ENCODE results near the gene AGFG2. TPM values are rescaled to one million over a fixed set of nuclear protein-coding genes. Genes with fewer than 3 reads are reported as not detected.

AGFG2 gene
- polyA plus RNA-seq, 1 experiment: 5.7 TPM

DNA sequence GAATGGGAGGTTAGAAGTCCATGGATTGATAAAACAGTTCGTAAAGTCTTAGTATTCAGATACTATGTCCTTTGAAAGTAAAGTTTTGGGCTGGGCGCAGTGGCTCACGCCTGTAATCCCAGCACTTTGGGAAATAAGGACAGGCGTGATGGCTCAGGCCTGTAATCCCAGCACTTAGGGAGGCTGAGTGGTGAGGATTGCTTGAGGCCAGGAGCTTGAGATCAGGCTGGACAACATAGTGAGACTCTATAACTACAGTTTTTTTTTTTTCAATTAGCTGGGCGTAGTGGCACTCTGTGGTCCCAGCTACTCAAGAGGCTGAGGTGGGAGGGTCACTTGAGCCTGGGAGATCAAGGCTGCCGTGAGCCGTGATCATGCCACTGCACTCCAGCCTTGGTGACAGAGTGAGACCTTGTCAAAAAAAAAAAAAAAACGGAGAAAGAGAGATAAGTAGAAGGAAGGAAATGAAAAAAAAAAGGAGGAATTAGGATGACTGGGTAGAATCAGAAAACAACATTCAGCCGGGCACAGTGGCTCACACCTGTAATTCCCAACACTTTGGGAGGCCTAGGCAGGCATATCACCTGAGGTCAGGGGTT, 25.7 kb upstream of the AGFG2 start:
- POLR2A ChIA-PET: no interaction called here
- H3K9me3 ChIP-seq (ENCODE audit: control insufficient read depth, insufficient read depth, low read length): no peaks in the 10 kb centered on the region
- CTCF ChIA-PET: no interaction called here

DNA sequence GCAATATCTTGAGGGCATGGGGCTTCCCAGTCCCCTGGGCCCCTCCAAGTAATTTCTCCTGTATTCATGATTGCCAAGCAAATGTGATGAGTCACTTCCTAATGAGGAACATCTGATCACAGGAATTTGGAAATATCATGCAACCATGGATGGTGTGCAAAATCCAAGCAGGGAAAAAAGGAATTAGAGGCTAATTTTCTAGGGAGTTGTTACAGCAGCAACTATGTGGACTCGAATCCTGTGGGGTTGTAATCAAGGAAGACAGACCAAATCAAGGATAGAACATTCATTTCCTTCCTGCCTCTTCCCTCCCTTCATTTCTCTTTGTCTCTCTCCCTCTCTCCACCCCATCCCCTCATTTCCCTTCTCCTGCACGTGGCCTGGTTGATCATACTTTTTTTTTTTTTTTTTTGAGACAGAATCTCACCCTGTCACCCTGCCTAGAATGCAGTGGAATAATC, 23.9 kb upstream of the AGFG2 start:
- Histone ChIP-seq H3K27ac (ENCODE audit: low read depth, low read length) (no peak overlapping the region), H3K27me3 (ENCODE audit: control insufficient read depth, insufficient read depth, low read length) (no peaks in the 10 kb centered on the region), H3K9me3 (ENCODE audit: control insufficient read depth, insufficient read depth, low read length) (no peaks in the 10 kb centered on the region), H3K4me3 (ENCODE audit: low read depth, low read length) (no peak overlapping the region)
- DNase-seq (ENCODE audit: low read depth, low spot score): no peak
- ChIA-PET CTCF (no interaction called here), POLR2A (no interaction called here)
- TF ChIP-seq, protein P1, sequence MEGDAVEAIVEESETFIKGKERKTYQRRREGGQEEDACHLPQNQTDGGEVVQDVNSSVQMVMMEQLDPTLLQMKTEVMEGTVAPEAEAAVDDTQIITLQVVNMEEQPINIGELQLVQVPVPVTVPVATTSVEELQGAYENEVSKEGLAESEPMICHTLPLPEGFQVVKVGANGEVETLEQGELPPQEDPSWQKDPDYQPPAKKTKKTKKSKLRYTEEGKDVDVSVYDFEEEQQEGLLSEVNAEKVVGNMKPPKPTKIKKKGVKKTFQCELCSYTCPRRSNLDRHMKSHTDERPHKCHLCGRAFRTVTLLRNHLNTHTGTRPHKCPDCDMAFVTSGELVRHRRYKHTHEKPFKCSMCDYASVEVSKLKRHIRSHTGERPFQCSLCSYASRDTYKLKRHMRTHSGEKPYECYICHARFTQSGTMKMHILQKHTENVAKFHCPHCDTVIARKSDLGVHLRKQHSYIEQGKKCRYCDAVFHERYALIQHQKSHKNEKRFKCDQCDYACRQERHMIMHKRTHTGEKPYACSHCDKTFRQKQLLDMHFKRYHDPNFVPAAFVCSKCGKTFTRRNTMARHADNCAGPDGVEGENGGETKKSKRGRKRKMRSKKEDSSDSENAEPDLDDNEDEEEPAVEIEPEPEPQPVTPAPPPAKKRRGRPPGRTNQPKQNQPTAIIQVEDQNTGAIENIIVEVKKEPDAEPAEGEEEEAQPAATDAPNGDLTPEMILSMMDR (IDR thresholded peaks at IDR 0.05; ENCODE audit: low read depth, low read length): no peak

More for the DNA sequence above, 25.7 kb upstream of the AGFG2 start:
- DNase-seq (ENCODE audit: low read depth, low spot score): no peak
- TF ChIP-seq, protein P1 (IDR thresholded peaks at IDR 0.05; ENCODE audit: low read depth, low read length): no peak
- Histone ChIP-seq H3K4me3 (ENCODE audit: low read depth, low read length) (no peak overlapping the region), H3K27me3 (ENCODE audit: control insufficient read depth, insufficient read depth, low read length) (no peaks in the 10 kb centered on the region), H3K27ac (ENCODE audit: low read depth, low read length) (no peak overlapping the region)

DNA sequence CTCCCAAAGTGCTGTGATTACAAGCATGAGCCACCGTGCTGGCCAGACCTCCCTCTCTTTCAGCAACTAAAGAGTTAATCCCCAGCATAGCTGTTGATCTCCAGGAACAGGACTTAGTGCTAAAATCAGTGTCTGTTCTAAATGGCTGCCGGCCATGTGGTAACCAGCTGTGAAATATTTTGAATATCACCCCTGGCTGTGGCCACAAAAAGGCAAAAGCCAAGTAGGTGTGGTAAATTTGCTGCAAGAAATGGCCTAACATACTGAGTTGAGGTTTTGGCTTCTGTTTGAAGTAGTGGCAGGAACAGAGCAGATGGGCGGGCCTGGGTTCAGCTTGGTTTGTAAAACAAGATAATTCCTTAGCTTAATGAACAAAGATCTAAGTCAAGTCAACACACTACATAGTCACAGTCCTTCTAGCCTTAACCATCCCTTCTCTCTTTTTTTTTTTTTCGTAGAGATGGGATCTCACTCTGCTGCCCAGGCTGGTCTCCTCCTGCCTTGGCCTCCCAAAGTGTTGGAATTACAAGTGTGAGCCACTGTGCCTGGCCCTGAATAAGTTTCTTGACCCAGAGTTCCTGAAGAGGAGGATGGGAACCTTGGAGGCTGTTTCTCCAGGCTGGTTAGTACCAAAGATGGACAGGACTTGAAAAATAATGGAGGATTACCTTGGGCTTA, 22.7 kb upstream of the AGFG2 start:
- no peaks in the 10 kb centered on the region for H3K9me3 ChIP-seq (ENCODE audit: control insufficient read depth, insufficient read depth, low read length)
- TF ChIP-seq, protein P1 (IDR thresholded peaks at IDR 0.05; ENCODE audit: low read depth, low read length): no peak
- H3K4me3 ChIP-seq (ENCODE audit: low read depth, low read length): no peak overlapping the region
- H3K27ac ChIP-seq (ENCODE audit: low read depth, low read length): no peak overlapping the region
- H3K27me3 ChIP-seq (ENCODE audit: control insufficient read depth, insufficient read depth, low read length): no peaks in the 10 kb centered on the region
- ChIA-PET POLR2A (interaction anchor here (0.6 to 1.0 kb wide), 3 partner anchors 44 to 88 kb away, joined by 4 to 6 read pairs (median 5); partner anchors contain the start of gene ZCWPW1), CTCF (interaction anchor here (0.6 to 1.3 kb wide), 5 partner anchors 12 to 190 kb away, joined by 3 to 8 read pairs (median 4); partner anchors contain the start of gene POP7)
- DNase-seq (ENCODE audit: low read depth, low spot score): peak; percentile 64

DNA sequence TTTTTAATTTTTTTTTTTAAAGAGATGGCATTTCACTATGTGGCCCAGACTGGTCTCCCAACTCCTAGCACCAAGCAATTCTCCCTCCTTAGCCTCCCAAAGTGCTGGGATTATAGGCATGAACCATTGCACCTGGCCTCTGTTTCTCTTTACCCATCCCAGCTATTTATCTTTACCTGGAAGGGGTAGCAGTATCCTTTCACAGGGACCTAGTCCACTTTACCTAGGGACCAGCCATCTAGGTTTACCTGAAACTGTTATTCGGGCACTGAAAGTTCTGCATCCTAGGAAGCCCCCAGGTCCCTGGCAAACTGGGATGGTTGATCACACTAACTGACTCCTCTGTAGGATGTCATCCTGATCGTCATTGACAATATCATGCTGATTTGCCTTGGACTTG, 21.7 kb upstream of the AGFG2 start:
- Histone ChIP-seq H3K4me3 (ENCODE audit: low read depth, low read length) (no peak overlapping the region), H3K27ac (ENCODE audit: low read depth, low read length) (no peak overlapping the region), H3K27me3 (ENCODE audit: control insufficient read depth, insufficient read depth, low read length) (no peaks in the 10 kb centered on the region), H3K9me3 (ENCODE audit: control insufficient read depth, insufficient read depth, low read length) (no peaks in the 10 kb centered on the region)
- no peak for DNase-seq (ENCODE audit: low read depth, low spot score)
- CTCF ChIA-PET: no interaction called here
- POLR2A ChIA-PET: no interaction called here
- TF ChIP-seq, protein P1 (IDR thresholded peaks at IDR 0.05; ENCODE audit: low read depth, low read length): no peak

DNA sequence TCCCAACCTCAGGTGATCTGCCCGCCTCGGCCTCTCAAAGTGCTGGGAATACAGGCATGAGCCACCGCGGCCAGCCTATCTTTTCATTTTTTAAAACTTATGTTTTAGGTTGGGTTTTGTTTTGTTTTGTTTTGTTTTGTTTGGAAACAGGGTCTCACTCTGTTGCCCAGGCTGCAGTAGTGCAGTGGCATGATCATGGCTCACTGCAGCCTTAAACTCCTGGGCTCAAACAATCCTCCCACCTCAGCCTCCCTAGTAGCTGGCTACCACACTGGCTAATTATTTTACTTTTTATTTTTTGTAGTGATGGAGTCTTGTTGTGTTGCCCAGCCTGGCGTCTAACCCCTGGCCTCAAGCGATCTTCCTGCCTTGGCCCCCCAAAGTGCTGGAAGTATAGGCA, 19.4 kb upstream of the AGFG2 start:
- H3K27ac ChIP-seq (ENCODE audit: low read depth, low read length): no peak overlapping the region
- H3K4me3 ChIP-seq (ENCODE audit: low read depth, low read length): no peak overlapping the region
- DNase-seq (ENCODE audit: low read depth, low spot score): no peak
- CTCF ChIA-PET: interaction anchor here (0.6 kb wide), 1 partner anchor 37 kb away, joined by 3 read pairs; no protein-coding TSS in a partner anchor
- POLR2A ChIA-PET: interaction anchor here (0.6 kb wide), 1 partner anchor 22 kb away, joined by 7 read pairs; no protein-coding TSS in a partner anchor
- no peaks in the 10 kb centered on the region for H3K9me3 ChIP-seq (ENCODE audit: control insufficient read depth, insufficient read depth, low read length)
- no peaks in the 10 kb centered on the region for H3K27me3 ChIP-seq (ENCODE audit: control insufficient read depth, insufficient read depth, low read length)
- TF ChIP-seq, protein P1 (IDR thresholded peaks at IDR 0.05; ENCODE audit: low read depth, low read length): no peak
